ENCODE results near the gene EXOG.

DNA sequence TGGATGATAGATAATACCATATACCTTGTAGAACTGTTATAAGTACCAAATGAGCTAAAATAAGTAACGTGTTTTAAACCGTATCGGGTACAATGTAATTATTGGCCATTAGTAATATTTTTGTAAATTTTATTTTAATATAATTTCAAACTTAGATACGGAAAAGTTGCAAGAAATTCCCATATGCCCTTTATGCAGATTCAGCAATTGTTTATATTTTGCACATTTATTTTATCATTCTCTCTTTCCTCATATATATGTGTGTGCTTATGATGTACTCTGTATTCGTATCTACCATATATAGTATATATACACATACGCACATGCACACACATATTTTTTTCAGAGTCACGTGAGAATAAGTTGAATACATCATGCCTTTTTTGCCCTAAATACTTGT, 38.5 kb downstream of the EXOG start:
- TF ChIP-seq POLR2A (IDR thresholded peaks at IDR 0.05) (no peak), CTCF (IDR thresholded peaks at IDR 0.05) (no peak)

Measured in lower leg skin (tissue), 3 donors.